Erythroblast (primary cell): ENCODE results near the gene ASPG.

Experiments
- GATA1 ChIP-seq: IDR thresholded peaks from 2 replicates; pipeline ENCODE4 v1.6.1; 2011; ENCODE audit warnings: low read depth, mild to moderate bottlenecking, control low read depth, low read length, moderate library complexity
- POLR2A ChIP-seq: IDR thresholded peaks from 2 replicates; pipeline ENCODE4 v1.6.1; 2011; ENCODE audit warnings: mild to moderate bottlenecking, low read length

DNA sequence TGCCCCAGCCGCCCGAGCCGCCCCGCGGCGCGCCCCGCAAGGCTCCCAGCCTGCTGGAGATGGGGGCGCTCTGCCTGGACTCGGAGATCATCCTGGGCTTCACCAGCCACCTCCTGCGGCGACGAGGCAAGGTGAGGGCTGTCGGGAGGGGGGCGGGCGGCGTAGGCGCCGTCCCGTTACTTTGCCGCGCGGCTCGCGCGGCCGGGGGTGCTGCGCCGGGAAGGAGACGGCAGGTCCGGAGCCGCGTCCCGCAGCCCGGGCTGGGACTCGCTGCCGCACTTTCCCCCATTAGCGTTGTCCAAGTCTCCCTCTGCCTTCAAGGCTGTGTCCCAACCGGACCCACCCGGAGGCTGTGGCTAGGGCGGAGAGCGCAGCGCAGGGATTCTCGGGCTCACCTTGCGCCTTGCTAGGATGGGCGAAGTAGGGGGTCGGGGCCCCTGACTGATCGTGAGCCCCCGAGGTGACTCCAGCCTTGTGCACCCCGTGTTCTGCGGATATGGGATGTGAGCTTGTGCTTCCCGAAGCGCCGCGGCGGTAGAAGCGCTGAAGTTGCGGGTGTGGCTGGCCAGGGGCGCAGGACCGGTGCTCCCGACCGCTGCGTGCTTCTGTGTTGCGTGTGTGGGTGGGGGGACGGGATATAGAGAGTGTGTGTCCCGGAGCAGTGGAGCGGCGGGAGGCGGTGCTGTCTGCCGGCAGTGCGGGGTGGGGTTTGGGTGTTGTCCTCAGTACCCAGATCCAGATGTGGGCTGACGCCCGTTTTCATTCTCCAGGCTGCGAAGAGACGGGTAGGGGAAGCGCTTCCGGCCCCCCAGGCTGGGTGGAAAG, 51.2 kb downstream of the ASPG start:
- no peak for TF ChIP-seq POLR2A
- no peak for TF ChIP-seq GATA1
